HepG2 (cell line): ENCODE data around the gene SLC22A23. TPM values are rescaled to one million over a fixed set of nuclear protein-coding genes. Genes with fewer than 3 reads are reported as not detected.

ENCODE experiments used
- CERS6 ChIP-seq: sonication (generic); formaldehyde crosslinking; IDR thresholded peaks from 2 replicates; pipeline ENCODE4 v1.5.0; 2020; ENCODE audit warnings: missing genetic modification reagents
- DNMT1 ChIP-seq: sonication (generic); formaldehyde crosslinking; IDR thresholded peaks from 2 replicates; pipeline ENCODE4 v1.5.1; 2020; ENCODE audit warnings: mild to moderate bottlenecking, missing genetic modification reagents
- ELF4 ChIP-seq: sonication (generic); formaldehyde crosslinking; IDR thresholded peaks from 2 replicates; pipeline ENCODE4 v1.5.0; 2020; ENCODE audit warnings: missing genetic modification reagents, mild to moderate bottlenecking, moderate library complexity, borderline replicate concordance
- HNF4A ChIP-seq: sonication (generic); formaldehyde crosslinking; IDR thresholded peaks from 2 replicates; pipeline ENCODE4 v1.4.0; 2020; ENCODE audit warnings: missing genetic modification reagents
- MTF2 ChIP-seq: sonication (generic); formaldehyde crosslinking; IDR thresholded peaks from 2 replicates; pipeline ENCODE4 v1.5.0; 2020; ENCODE audit warnings: missing genetic modification reagents, borderline replicate concordance
- PCBP2 ChIP-seq: fragments of 200-400 bp; formaldehyde crosslinking; optimal IDR thresholded peaks from 2 replicates; pipeline ENCODE3; 2018; ENCODE audit warnings: low read length, low read depth; ENCODE audit not compliant: poor library complexity, severe bottlenecking
- RARA ChIP-seq: IDR thresholded peaks from 2 replicates; pipeline ENCODE4 v1.6.1; 2016; ENCODE audit warnings: missing genetic modification reagents, missing compliant biosample characterization
- RCOR2 ChIP-seq: IDR thresholded peaks from 2 replicates; pipeline ENCODE4 v1.6.1; 2016; ENCODE audit warnings: missing biosample characterization, missing genetic modification reagents
- TFDP2 ChIP-seq: sonication (generic); formaldehyde crosslinking; IDR thresholded peaks from 2 replicates; pipeline ENCODE4 v1.4.0; 2020; ENCODE audit warnings: missing genetic modification reagents
- ZMYM3 ChIP-seq: sonication (generic); formaldehyde crosslinking; IDR thresholded peaks from 2 replicates; pipeline ENCODE4 v1.5.1; 2020; ENCODE audit warnings: mild to moderate bottlenecking, missing genetic modification reagents
- ZNF20 ChIP-seq: sonication (generic); formaldehyde crosslinking; IDR thresholded peaks from 2 replicates; pipeline ENCODE4 v1.4.0; 2020; ENCODE audit warnings: mild to moderate bottlenecking, moderate library complexity, missing genetic modification reagents
- ZNF317 ChIP-seq: sonication (generic); formaldehyde crosslinking; IDR thresholded peaks from 2 replicates; pipeline ENCODE4 v1.5.0; 2020; ENCODE audit warnings: mild to moderate bottlenecking, missing genetic modification reagents
- ZNF367 ChIP-seq: sonication (generic); formaldehyde crosslinking; IDR thresholded peaks from 2 replicates; pipeline ENCODE4 v1.4.0; 2020; ENCODE audit warnings: missing genetic modification reagents, borderline replicate concordance
- ZNF841 ChIP-seq: sonication (generic); formaldehyde crosslinking; IDR thresholded peaks from 2 replicates; pipeline ENCODE4 v1.8.1; 2023; ENCODE audit warnings: missing genetic modification reagents, borderline replicate concordance
- polyA plus RNA-seq, 8 experiments: library from polyadenylated mRNA; depleted of rRNA in 3 of 8; stranded (reverse) in 7 of 8; unstranded in 1 of 8; fragments of >200 nt; fragmentation: Illumina TruSeq in 4 of 8; extraction: Trizol in 4 of 8; gene quantifications; 2 replicates each; pipeline versions ENCODE4 v1.2.1 to v1.2.3, GENCODE V29; 2011 to 2016; ENCODE audit warnings: low read depth in 4 of 8, missing spikeins in 1 of 8, mixed read lengths in 1 of 8; ENCODE audit not compliant: insufficient read depth in 1 of 8
- total RNA-seq, 5 experiments: library from RNA; depleted of rRNA; stranded (reverse); fragments of >200 nt; fragmentation: Illumina TruSeq; extraction: Trizol; gene quantifications; 2 replicates each; pipeline ENCODE4 v1.2.3, GENCODE V29; 2016; ENCODE audit warnings: low read depth in 1 of 5
- TF ChIP-seq, protein P1 (sequence below): sonication (generic); formaldehyde crosslinking; IDR thresholded peaks from 2 replicates; pipeline ENCODE4 v1.8.0; 2022; ENCODE audit warnings: low read depth, missing genetic modification reagents
- TF ChIP-seq, protein P2 (sequence below): sonication (generic); formaldehyde crosslinking; IDR thresholded peaks from 2 replicates; pipeline ENCODE4; 2020; ENCODE audit warnings: missing genetic modification reagents, mild to moderate bottlenecking, borderline replicate concordance
- TF ChIP-seq, protein P3 (sequence below): sonication (generic); formaldehyde crosslinking; IDR thresholded peaks from 2 replicates; pipeline ENCODE4 v1.8.1; 2022; ENCODE audit warnings: mild to moderate bottlenecking, missing genetic modification reagents
- TF ChIP-seq, protein P4 (sequence below): sonication (generic); formaldehyde crosslinking; IDR thresholded peaks from 2 replicates; pipeline ENCODE4 v1.9.0; 2021; ENCODE audit warnings: missing genetic modification reagents, mild to moderate bottlenecking, borderline replicate concordance
- TF ChIP-seq, protein P5 (sequence below): sonication (generic); formaldehyde crosslinking; IDR thresholded peaks from 2 replicates; pipeline ENCODE4 v1.9.0; 2021; ENCODE audit warnings: missing genetic modification reagents, borderline replicate concordance

The SLC22A23 gene
- total and polyA plus RNA-seq, 2 of the 13 experiments (the other 11 are each of a cell fraction or from before 2014, with no cell fraction given): 11.8 to 17.5 TPM

- no peak for TF ChIP-seq HNF4A (CRISPR knock-in tag)
- no peak for TF ChIP-seq ZMYM3 (CRISPR knock-in tag)
- no peak for TF ChIP-seq MTF2 (CRISPR knock-in tag)
- TF ChIP-seq RARA: 0 out of 2 replicates have a peak, but pooled peaks have one; percentile 7
- TF ChIP-seq ZNF841 (CRISPR knock-in tag): no peak
- TF ChIP-seq, protein P1, sequence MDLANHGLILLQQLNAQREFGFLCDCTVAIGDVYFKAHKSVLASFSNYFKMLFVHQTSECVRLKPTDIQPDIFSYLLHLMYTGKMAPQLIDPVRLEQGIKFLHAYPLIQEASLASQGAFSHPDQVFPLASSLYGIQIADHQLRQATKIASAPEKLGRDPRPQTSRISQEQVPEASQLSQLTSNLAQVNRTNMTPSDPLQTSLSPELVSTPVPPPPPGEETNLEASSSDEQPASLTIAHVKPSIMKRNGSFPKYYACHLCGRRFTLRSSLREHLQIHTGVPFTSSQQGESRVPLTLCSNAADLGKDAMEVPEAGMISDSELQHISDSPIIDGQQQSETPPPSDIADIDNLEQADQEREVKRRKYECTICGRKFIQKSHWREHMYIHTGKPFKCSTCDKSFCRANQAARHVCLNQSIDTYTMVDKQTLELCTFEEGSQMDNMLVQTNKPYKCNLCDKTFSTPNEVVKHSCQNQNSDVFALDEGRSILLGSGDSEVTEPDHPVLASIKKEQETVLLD (CRISPR knock-in tag): no peak
- TF ChIP-seq, protein P2, sequence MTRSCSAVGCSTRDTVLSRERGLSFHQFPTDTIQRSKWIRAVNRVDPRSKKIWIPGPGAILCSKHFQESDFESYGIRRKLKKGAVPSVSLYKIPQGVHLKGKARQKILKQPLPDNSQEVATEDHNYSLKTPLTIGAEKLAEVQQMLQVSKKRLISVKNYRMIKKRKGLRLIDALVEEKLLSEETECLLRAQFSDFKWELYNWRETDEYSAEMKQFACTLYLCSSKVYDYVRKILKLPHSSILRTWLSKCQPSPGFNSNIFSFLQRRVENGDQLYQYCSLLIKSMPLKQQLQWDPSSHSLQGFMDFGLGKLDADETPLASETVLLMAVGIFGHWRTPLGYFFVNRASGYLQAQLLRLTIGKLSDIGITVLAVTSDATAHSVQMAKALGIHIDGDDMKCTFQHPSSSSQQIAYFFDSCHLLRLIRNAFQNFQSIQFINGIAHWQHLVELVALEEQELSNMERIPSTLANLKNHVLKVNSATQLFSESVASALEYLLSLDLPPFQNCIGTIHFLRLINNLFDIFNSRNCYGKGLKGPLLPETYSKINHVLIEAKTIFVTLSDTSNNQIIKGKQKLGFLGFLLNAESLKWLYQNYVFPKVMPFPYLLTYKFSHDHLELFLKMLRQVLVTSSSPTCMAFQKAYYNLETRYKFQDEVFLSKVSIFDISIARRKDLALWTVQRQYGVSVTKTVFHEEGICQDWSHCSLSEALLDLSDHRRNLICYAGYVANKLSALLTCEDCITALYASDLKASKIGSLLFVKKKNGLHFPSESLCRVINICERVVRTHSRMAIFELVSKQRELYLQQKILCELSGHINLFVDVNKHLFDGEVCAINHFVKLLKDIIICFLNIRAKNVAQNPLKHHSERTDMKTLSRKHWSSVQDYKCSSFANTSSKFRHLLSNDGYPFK: peak; percentile 21; the same call in 1 of the 2 replicates
- TF ChIP-seq, protein P3, sequence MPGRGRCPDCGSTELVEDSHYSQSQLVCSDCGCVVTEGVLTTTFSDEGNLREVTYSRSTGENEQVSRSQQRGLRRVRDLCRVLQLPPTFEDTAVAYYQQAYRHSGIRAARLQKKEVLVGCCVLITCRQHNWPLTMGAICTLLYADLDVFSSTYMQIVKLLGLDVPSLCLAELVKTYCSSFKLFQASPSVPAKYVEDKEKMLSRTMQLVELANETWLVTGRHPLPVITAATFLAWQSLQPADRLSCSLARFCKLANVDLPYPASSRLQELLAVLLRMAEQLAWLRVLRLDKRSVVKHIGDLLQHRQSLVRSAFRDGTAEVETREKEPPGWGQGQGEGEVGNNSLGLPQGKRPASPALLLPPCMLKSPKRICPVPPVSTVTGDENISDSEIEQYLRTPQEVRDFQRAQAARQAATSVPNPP (CRISPR knock-in tag): no peak
- peak; percentile 70 for TF ChIP-seq TFDP2 (CRISPR knock-in tag)
- no peak for TF ChIP-seq PCBP2
- TF ChIP-seq, protein P4, sequence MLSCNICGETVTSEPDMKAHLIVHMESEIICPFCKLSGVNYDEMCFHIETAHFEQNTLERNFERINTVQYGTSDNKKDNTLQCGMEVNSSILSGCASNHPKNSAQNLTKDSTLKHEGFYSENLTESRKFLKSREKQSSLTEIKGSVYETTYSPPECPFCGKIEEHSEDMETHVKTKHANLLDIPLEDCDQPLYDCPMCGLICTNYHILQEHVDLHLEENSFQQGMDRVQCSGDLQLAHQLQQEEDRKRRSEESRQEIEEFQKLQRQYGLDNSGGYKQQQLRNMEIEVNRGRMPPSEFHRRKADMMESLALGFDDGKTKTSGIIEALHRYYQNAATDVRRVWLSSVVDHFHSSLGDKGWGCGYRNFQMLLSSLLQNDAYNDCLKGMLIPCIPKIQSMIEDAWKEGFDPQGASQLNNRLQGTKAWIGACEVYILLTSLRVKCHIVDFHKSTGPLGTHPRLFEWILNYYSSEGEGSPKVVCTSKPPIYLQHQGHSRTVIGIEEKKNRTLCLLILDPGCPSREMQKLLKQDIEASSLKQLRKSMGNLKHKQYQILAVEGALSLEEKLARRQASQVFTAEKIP (CRISPR knock-in tag): no peak
- TF ChIP-seq DNMT1 (CRISPR knock-in tag): no peak
- TF ChIP-seq, protein P5, sequence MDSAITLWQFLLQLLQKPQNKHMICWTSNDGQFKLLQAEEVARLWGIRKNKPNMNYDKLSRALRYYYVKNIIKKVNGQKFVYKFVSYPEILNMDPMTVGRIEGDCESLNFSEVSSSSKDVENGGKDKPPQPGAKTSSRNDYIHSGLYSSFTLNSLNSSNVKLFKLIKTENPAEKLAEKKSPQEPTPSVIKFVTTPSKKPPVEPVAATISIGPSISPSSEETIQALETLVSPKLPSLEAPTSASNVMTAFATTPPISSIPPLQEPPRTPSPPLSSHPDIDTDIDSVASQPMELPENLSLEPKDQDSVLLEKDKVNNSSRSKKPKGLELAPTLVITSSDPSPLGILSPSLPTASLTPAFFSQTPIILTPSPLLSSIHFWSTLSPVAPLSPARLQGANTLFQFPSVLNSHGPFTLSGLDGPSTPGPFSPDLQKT (CRISPR knock-in tag): no peak
- no peak for TF ChIP-seq ZNF367 (CRISPR knock-in tag)
- TF ChIP-seq ELF4 (CRISPR knock-in tag): no peak
- no peak for TF ChIP-seq CERS6
- TF ChIP-seq ZNF317 (CRISPR knock-in tag): no peak
- TF ChIP-seq ZNF20 (CRISPR knock-in tag): no peak
- TF ChIP-seq RCOR2: no peak
These were observed 197.3 kb downstream of the SLC22A23 start (continued) for GRCh38 chr6:3259491-3259958.
